Activated gamma-delta T cell treated with Interleukin-2 at 50 U/mL for 16 hours (primary cell): ENCODE data around the gene NBL1.

Experiments used
- DNase-seq: peaks from one replicate; pipeline ENCODE4 v3.0.0-alpha.2; 2020

Gene NBL1

DNA sequence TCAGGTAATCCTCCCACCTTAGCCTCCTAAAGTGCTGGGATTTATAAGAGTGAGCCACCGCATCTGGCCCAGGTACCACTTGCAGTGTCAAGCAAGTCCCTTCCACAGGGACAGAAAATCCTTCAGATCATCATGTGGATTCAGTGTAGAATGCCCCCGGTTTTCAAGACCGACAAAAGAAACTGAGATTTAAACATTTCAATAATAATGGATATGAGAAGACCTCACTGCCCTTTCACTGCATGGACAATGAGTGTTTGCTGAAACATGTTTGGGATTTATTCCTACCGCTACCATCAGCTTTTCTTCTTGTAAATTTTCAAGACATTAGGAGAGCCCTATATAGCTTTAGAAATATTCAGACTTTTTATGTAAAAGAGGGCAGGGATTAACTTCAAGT is 62.0 kb downstream of the NBL1 start:
- no peak for DNase-seq
